DMS53 treated with DMSO at 0.1 percent for 48 hours (cell line): ENCODE measurements around the gene ARPP19.
"Not testable (repeated sequence)": the region's sequence is repeated elsewhere in the genome, so short reads cannot be mapped to it uniquely, and the experiment has no call there.

ENCODE experiments used
- DNase-seq: peaks from one replicate; lab custom pipeline; 2025; ENCODE audit not compliant: unreplicated experiment; lab: John Stamatoyannopoulos, UW

Gene ARPP19

DNA sequence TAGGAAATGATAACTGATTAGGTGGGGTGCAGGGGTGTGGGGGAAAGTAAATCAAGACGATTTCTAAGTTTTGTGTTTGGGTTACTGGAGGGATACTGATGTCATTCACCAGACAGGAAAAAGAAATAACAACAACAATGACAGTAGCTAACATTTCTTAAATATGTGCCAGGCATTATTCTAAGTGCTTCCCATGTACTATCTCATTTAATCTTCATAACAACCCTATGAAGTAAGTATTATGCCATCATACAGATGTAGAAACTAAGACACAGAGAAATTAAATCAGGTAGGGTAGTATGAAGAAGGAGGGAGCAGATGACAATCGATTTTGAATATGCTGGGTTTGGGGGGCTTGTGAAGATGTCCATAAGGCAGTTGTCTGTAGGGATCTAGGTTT is 53.5 kb downstream of the ARPP19 start:
- no peak for DNase-seq

DNA sequence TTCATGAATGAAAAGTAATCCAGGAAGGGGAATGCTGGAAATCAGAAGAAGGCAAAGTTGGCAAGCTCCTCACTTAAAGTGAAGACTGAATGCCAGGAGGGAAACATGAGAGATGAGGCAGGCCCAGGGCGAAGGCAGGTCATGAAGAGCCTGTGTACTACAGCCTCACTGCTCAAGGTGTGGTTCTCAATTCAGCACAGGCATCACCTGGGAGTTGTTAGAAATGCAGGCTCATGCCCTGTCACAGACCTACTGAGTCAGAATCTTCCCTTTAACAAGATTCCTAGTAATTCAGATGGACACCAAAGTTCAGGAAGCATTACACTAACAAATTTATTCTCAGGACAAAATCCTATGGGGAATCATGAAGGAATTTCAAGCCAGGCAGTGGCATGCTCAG is 54.3 kb downstream of the ARPP19 start:
- DNase-seq: no peak

DNA sequence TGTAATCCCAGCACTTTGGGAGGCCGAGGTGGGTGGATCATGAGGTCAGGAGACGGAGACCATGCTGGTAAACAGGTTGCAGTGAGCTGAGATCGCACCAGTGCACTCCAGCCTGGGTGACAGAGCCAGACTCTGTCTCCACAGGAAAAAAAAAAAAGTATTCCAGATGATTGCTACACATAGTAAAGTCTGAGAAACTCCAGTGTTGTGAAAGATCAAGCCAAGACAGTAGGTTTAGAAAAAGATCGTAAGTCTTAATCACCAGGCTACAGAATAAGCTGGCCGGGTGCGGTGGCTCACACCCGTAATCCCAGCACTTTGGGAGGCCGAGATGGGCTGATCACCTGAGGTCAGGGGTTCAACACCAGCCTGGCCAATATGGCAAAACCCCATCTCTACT is 56.0 kb downstream of the ARPP19 start:
- DNase-seq: not testable (repeated sequence)

DNA sequence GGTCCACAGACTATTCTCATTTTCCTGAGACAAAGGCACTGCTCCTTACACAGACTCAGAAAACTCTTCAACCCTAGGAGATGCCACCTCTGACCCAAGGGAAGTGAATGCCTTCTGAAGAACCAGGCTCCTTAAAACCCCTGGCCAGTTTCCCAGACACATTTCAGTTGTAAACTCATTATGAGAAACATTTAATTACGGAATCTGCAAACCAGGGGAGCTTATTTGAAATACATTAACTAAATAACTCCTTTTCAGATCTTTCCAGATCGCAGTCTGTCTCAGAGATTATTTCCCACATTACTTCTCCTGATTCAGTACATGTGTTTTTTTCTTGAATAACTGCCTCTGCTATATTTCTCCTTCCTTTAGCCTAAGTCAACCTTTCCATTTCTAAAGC is 57.7 kb downstream of the ARPP19 start:
- no peak for DNase-seq

DNA sequence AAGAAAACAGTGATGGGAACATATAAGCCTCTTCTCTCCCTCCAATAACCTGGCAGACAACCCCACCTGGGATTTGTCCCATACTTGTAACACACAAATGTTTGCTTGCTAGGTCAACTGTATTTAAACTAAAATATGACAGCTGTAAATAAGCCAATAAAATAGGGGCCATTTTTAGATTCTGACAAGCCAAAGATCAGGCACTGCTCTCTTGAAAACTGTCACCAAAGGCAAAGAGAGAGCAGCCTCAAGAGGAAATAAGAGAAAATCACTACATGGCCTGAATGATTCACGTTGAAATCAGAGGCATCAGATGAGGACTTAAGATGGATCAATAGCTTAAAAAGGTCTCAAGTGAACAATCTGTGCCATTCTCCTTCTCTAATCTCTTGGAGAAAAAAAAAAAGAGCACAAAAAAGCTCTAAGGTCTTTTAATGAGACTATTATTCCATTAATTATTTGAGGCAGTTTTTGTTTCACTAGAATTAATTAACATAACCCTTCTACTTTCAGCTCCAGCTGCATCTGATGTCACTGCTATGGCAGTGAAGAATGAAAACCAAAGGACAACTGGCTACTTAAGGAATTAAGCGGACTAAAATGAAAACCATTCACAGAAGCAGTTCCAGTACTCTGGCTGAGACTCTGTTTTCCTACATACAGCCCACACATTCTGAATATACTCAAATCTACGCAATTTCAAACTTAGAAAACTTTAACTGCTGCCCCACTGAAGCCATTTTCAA is 59.2 kb downstream of the ARPP19 start:
- DNase-seq: no peak

DNA sequence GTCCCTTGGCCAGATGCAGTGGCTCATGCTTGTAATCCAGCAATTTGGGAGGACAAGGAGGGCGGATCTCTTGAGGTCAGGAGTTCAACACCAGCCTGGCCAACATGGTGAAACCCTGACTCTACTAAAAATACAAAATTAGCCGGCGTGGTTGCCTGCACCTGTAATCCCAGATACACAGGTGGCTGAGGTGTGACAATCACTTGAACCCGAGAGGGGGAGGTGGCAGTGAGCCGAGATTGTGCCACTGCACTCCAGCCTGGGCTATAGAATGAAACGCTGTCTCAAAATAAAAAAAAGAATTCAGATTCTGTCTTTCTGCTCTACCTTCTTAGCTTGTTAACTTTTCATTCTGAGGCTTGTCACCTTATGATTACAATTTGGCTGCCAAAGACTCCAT is 62.3 kb downstream of the ARPP19 start:
- no peak for DNase-seq

DNA sequence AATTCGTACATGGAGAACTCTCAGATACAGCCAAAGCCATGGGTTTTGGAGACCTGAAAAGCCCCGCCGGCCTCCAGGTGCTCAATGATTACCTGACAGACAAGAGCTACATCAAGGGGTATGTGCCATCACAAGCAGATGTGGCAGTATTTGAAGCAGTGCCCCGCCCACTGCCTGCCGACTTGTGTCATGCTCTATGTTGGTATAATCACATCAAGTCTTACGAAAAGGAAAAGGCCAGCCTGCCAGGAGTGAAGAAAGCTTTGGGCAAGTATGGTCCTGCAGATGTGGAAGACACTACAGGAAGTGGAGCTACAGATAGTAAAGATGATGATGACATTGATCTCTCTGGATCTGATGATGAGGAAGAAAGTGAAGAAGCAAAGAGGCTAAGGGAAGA is 63.7 kb downstream of the ARPP19 start:
- no peak for DNase-seq

DNA sequence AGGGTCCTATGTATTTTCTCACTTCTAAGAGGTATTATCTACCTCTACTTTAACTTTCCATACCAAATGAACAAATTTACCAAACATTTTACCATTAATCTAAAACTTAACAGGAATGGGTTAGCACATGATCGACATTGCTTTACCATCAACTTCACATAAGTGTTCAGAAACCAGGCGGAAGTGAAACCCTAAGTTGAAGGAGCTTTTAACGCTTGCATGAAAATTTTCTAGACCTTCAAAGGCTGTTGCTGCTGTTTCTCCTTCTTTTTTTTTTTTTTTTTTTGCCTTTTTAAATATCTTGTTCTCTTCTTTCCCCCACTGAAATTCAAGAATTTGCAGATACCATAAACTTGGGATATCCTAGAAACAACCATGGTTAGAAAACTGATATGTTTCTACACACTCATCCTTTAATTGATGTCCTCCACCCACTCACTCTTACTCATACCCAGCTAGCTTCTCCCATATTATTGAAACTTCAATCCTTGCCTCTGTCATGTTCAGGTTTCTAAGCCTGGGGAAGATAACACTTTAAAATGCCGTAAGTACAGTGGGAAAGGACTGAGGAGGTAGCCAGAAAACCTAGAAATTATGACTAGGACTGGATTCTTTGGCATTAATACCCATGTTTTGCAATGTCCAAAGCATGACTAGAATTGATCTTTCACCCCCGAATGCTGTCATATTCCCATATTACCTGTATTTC is 64.9 kb downstream of the ARPP19 start:
- DNase-seq: no peak

DNA sequence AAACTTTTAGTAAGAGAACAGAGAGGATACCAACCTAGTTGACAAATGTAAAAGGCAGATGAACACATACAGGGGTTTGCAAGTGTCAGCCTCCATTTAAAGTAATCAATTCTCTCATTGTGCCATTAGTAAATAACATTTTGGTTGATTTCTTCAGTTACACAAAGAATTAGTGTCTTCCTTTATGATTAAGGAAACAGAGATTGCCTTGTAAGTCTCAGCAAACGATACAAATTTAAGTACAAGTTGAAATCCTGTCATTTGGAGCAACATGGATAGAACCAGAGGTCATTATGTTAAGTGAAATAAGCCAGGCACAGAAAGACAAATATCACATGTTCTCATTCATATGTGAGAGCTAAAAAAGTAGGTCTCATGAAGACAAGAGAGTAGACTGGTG is 66.2 kb downstream of the ARPP19 start:
- DNase-seq: no peak

DNA sequence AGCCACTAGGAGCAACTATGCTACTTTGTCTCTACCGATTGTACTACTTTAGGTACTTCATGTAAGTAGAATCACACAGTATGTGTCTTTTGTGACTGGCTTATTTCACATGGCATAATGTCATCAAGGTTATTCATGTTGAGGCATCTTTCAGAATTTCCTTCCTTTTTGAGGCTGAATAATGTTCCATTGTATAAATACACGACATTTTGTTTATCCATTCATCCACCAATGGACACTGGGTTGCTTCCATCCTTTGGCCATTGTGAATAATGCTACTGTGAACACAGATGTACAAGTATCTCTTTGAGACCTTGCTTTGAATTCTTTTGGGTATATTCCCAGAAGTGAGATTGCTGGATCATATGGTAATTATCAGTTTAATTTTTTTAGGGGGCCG is 69.3 kb downstream of the ARPP19 start:
- DNase-seq: no peak

DNA sequence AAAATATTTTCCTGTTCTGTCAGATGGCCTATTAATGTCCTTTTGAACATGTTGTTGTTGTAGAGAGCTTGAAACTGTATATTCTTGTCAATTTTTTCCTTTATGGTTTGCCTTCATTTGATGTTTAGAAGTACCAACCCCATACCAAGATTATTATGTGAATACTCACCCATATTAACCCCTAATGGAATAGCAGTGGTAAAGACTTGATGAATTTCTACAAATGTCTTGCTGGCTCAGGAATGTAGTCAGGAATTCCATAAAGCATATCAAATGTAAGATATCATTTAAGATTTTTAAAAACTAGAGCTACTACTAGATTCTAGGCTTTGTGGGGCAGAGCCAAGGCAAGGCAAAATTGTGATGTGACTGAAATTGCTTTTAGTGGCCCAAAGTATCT is 70.1 kb downstream of the ARPP19 start:
- no peak for DNase-seq
